NCI-H1930 (cell line): Measurements from ENCODE around the gene KCNQ4.

ENCODE experiments used
- DNase-seq, 2 experiments: peaks; one replicate each; lab custom pipeline; 2025; lab: John Stamatoyannopoulos, UW

KCNQ4 gene

DNA sequence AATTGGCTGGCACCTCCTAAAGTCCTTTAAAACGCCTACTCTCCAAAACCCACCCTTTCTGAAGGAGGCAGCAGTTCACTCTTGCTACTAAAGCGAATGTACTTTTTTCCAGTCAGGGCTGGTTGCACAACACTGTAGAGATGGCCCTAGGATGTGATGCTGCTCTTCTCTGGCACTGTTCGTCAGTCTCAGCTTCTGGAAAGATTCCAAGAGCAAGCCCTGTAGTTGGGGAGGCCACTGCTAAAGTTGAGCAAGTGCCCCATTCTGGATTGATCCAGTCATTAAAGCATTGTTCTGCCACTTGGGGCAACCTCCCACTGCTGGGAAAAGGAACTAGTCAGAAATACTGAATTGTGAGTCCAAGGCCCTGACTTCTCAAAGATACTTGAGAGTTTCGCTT lies 28.5 kb upstream of the KCNQ4 start:
- no peak for DNase-seq

- no peak for DNase-seq
Measured at GRCh38 chr1:40756523-40756922, 27.1 kb upstream of the KCNQ4 start.

DNA sequence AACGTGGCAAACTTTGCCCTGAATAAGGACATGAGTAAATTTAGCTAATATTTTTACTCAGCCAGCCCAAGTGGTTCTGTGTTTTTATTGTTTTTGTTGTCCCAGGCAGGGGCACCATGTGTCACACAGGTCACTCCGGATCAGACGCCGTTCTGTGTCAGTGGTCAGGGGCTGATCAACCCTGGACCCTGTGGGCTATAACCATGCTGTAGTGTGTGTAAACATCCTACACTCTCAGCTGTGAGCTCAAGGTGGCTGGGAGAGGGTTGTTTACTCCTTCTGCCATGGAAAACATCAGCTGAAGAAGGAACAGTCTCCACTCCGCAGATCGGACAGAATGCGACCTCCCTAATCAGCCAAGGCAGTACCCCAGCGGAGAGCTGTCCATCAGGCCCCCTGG lies 26.5 kb upstream of the KCNQ4 start:
- DNase-seq = no peak

DNA sequence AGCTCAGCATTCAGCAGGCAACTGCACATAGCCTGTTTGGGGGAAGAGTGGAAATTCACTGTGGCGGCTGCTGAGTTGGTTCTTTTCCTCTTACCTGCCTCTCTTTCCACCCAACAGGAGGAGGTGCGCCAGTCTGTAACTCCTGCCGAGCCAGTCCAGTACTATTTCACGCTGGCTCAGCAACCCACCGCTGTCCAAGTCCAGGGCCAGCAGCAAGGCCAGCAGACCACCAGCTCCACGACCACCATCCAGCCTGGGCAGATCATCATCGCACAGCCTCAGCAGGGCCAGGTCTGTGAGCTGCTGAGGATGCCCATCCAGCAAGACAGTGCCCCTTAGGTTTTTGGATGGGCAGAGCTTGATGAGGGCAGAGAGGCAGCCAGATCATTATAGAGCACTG lies 25.6 kb upstream of the KCNQ4 start:
- no peak for DNase-seq

DNA sequence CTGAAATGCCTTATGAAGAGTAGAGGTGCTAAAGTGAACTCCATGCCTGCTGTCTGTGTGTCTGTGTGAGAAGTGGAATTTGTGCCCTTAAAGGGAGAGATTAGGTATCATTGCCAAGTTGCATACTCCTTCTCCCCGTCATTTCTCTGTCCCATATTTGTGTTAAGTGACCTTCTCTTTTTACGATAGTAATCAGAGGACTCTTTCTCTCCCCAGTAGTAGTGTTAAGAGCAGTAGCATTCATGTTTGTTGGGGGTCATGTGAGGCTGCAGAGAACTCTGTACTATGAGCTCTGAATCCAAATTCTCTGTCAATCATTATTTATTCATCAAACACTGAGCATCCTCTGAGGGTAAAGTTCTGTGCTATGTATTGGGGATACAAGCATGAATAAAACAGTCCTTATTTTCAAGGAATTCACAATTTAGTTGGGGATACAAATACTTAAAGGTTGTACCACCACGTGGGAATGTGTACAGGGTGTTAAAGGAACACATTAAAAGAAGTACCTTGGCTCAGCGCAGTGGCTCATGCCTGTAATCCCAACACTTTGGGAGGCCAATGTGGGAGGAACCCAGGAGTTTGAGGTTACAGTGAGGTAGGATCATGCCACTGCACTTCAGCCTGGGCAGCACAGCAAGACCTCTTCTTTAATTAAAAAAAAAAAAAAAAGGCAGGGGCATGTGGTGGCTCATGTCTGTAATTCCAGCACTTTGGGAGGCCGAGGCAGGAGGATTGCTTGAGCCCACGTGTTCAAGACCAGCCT lies 24.8 kb upstream of the KCNQ4 start:
- DNase-seq = no peak

GRCh38 chr1:40760984-40761383 lies 22.6 kb upstream of the KCNQ4 start:
- DNase-seq = no peak

DNA sequence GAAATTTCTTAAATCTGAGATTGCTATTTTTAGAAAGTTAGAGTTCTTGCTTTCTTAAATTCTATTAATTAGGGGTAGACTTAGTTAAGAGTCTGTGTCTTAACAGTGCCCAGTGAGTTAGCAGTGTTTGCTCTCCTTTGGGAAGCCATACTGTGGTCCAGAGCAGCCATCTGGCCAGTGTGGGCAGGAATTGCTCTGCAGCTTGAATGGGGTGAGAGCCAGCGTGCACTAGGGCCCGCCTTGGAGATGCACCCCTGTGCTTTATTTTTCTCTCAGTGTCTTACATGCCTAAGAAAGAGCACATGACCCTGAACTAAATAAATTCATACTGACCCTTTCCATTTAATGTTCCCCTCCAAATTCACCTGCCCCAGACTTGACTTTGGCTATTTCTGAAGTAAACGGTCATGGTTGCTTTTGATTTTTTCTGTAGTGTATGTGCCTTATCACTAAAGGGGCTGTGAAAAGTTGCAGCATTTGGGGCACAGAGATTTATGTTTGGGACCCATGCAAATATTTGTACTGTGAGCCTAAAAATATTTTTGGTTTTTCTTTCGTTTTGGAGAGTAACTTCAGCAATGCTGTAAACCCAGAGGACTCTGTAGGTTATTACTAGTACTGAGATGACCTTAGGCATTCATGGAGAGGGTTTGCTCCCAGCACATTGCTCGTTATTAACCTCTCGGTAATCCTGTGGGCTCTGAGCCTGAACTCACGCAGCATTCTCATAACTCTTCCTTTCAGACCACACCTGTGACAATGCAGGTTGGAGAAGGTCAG lies 21.3 kb upstream of the KCNQ4 start:
- no peak for DNase-seq

DNA sequence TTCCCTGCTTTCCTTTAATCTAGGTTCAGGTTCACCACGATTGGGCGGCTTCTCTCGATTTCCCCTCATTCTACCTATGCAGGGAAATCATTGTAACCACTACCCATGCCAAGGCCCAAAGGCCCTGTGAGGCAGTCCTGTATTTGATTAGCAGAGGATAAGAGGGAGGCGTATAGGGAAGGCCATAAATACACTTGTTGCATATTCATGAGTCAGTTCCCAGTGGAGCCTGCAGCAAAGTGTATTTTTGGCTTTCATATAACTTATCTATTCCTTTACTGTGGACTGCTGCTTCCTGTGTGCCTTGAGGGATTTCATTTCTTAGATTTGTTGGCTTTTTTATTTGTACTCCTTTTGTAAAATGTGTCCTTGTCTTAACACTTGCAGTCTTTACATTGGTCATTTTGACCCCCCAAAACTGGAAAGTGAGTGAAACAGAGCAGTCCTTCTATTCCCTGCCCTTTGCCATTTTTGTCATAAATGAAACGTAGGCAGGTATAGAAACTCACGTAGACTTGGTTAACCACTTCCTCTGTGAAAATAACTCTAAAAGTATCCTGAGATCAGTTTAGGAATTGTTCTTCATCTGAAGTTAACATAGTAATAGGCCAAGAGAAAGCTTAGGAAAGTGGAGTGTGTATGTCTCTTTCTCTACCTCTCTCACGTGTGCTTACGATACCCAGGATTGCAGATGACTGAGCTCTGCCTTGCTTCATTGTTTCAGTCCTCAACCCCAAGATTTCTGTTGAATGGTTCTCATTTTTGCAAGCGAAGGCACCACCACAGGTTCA lies 19.6 kb upstream of the KCNQ4 start:
- DNase-seq = no peak

GRCh38 chr1:40764981-40765380 lies 18.6 kb upstream of the KCNQ4 start:
- no peak for DNase-seq

DNA sequence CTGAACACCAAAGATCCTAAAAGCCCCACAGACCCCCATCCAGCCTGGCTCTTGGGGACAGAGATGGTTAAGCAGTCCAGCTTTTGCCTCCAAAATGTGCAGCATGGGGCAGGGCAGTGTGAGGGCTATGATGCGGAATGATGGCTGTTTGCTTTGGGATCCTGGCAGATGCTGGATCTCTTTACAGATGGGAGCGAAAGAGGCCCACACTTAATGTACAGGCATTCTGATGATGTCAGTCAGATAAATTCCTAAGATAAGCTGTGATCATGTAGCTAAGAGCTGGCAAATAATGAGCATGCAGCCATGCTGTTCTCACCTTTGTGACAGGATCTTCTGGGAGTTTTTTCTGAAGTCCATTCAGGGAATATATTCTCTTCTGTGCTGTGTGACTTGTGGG lies 17.6 kb upstream of the KCNQ4 start:
- no peak for DNase-seq

DNA sequence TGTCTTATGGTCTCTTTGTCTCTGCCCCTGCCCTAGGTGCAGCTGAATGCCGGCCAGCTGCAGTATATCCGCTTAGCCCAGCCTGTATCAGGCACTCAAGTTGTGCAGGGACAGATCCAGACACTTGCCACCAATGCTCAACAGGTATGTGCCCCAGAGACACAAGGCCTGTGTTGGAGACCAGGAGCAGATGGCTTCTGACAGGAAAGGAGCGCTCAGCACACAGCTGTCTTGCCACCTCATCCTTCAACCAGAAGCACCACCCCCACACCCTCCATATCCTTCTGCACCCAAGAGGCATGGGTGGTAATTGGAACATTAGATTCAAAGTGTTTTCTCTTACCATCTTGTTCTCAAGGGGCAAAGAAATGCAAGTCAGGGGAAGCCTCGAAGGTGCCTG lies 17.0 kb upstream of the KCNQ4 start:
- DNase-seq = no peak

DNA sequence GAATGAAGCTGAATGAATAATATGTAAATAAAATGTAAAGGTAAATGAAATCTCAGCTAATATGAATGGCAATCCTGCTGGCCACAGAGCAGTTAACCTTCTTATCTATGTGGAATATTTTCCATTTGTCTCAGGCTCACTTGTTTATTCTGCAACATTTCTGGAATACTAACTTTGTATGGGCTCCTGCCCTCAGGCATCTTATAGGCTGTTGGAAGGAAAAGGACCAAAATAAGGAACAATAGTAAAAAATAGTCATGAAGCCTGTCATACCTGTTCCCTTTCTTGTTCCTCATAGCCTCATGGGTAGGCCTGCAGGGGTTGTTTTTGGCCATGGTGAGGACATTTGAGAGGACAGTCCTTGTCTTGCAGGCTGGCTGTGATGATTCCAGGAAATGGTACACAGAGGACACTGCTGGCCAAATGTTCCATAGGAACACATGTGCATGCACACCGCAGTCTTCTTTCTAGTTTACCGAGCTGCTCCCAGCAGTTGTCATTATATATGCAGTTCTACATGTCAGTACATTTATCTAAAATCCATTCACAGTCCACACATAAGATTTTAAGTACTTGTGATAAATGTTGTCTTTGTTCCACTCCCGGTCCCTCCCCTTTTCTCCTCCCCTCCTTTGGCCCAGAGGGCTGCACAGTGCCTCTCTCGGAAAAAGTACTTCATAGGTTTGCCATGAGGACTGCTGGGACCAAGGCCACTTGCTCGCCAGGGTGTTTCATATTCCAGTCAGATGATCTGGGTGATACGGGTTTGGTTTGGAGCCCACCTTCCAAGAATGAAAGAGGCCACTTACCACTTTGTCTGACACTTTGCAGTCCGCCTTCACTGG lies 15.2 kb upstream of the KCNQ4 start:
- DNase-seq = no peak

DNA sequence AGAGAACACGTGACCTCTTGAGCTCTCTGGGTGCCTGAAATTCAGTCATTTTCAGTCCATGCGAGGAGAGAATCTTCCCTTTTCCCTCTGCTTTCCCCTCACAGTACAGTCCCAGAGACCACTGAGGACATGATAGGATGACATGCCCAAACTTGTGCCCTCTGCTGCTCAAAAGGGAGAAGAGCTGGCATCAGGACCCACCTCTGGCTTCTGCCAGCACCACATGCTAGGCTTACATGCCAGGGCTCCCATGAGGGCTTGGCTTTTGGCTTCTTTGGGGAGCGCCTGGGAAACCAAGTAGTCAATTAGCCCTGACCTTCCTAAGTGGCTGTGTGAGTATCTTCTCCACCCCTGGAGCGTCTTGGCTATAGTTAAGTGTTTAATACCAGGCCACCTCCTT lies 13.8 kb upstream of the KCNQ4 start:
- no peak for DNase-seq

- DNase-seq = no peak
Measured at GRCh38 chr1:40770296-40771070, 13.1 kb upstream of the KCNQ4 start.

DNA sequence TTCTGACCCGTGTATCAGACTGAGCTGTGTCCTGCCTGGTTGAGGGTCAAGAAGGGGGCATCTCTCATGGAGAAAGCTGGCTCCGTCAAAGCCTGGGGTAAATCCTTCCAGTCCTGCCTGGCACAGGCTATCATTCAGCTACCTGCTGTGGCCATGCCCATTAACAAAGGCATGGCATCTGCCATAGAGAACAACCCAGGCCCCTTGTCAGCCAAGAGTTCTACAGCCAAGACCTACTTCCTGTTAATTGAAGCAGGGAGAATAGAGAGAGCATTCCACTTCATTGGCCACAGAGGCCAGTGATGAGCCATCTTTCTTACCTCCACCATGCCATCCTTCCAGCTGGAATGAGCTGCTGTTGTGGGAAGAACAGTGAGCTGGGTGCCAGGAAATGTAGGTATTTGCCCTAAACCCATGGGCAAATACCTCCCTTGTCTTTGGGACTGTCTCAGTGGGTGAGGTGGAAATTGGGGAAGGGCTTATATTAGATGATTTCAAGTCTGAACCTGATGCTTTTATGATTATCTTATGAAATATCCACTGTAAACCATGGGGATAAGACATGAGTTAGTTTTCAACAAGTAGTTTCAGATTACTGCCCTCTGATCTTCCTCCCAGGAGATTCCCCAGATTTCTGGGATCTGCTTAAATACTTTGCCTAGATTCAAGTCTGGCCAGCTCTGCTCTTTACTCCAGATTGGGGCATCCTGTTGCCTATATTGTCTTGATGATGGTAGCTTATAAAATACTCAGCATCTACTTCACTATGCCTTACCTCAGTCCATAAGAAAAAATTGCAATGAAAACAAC lies 11.2 kb upstream of the KCNQ4 start:
- DNase-seq = no peak

- DNase-seq = no peak
Measured at GRCh38 chr1:40773748-40774265, 9.8 kb upstream of the KCNQ4 start.

DNA sequence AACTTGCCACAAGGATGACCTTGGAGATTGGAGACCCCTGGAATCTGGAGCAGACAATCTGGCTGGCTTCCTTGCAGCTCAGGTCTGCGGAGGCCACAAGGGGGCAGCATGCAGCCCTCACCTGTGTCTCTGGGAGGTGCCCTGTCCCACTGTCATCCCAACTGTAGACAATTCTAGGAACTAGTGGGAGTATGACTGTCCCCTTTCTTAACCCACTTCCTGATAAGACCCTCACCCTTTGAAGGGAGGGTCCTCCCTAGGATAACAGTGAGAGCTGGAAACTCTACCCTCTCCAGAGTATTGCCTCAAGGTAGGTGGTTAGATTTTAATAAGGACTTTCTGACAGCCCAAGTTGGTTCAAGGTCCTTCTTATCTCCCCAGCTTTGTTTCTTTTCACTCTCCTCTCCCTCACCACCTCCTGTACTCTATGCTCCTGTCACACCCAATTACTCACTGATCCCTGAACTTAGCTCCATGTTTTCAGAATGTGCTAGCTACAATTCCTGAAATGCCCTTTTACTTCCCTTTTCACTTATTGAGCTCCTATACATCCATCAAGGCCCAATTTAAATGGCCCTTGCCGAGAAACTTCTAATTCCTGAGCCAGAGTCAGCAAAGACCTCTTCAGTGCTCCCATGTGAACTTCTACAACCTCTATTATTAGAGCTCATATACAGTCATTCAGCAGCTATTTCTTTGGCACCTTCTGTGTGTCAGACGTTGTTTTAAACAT lies 9.2 kb upstream of the KCNQ4 start:
- peak in 1 of 2 experiments; percentile 10 for DNase-seq

DNA sequence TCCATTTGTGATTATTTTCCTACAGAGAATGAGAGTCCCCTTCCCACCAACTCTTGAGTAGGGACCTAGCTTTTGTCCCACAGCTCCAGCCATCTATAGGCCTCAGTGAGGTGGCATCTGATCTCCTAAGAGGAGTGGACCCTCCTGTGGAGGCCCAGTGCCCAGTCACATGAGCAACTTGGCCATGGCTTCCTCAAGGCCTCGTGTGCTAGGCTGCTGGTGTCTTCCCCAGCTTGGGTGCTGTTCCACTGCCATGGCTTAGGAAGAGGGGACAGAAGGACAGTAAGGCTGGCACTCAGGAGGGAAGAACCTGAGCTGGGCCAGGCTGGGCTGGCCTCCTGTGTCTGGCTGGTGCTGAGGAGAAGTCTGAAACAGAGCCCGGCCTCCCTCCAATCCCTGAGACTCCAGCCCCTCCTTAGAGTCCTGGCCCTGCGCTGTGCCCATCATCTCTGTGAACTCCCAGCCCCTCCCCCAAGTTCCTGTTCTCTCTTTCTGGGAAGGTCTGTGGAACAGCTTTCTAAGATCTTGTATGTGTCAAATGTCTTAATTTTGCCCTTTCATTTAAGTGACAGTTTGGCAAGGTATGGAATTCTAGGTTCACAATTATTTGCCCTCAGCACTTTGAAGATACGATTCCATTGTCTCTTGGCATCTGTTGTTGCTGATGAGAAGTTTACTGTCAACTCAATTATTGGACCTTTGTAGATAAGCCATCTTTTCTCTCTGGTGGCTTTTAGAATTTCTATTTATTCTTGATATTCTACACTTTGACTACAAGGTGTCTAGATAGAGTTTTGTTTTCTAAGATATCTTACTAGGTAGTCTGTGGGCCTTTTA lies 7.1 kb upstream of the KCNQ4 start:
- DNase-seq = no peak
